Fibroblast of lung (primary cell): ENCODE data around the gene MROH9.

Source experiments
- CTCF ChIP-seq, 2 donors: IDR thresholded peaks in 1 of 2; conservative IDR thresholded peaks in 1 of 2; 1 replicate in 1 of 2; 2 replicates in 1 of 2; pipeline ENCODE4 v1.5.1; 2011 to 2012; ENCODE audit warnings: low read length in 2 of 2, control low read depth in 1 of 2, inconsistent platforms in 1 of 2, low read depth in 1 of 2, mild to moderate bottlenecking in 1 of 2
- EZH2 ChIP-seq: IDR thresholded peaks from 2 replicates; pipeline ENCODE4 v1.5.1; 2012; ENCODE audit warnings: low read length, control low read depth, mild to moderate bottlenecking; ENCODE audit errors: missing control alignments

DNA sequence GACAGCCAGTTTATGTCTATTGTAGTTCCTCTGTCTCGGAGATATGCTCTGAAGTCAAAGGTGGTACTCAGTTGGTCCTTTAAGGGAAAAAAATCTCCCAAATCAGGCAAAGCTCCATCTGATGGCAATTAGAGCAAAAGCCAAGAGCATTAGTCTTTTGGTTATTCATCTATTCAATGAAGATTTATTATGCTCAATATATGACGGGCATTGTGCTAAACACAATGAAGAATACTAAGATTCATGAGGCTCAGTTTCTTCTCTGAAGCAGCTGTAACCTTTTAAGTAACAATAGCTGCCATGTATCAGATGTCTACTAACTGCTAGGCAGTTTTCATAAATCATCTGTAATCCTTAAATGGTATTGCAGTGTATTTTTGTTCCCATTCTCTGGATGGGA lies 47.6 kb upstream of the MROH9 start:
- no peak for TF ChIP-seq EZH2
- TF ChIP-seq CTCF (conservative IDR thresholded peaks at IDR 0.05 in 1 of 2, IDR thresholded peaks at IDR 0.05 in 1 of 2; ENCODE audit: low read depth in 1 of 2, low read length in 2 of 2), result no peak
